ENCODE data around the gene SET. TPM values are rescaled to one million over a fixed set of nuclear protein-coding genes. Genes with fewer than 3 reads are reported as not detected.
A peak's percentile ranks its signal among the peaks of the same experiment; 100 is the strongest.

Gene SET
- total RNA-seq, 1 donor from 2014 or later = 382 TPM

GRCh38 chr9:128683340-128684064 is 5.5 kb upstream of the SET start:
- Mint-ChIP-seq H3K36me3 (ENCODE audit: unreplicated experiment) (no peaks in the 10 kb centered on the region), H3K9me3 (ENCODE audit: unreplicated experiment) (no peaks in the 10 kb centered on the region), H3K4me1 (ENCODE audit: unreplicated experiment) (peaks cover 41% of the 10 kb centered on the region), H3K27ac (ENCODE audit: unreplicated experiment) (peak overlapping the region; percentile 93), H3K4me3 (ENCODE audit: unreplicated experiment) (peak overlapping the region; percentile 94), H3K27me3 (ENCODE audit: unreplicated experiment) (no peaks in the 10 kb centered on the region)
- DNase-seq (ENCODE audit: extremely low spot score, unreplicated experiment) = no peak
- TF ChIP-seq CTCF (IDR thresholded peaks at IDR 0.05) = no peak

GRCh38 chr9:128684065-128684324 is 5.0 kb upstream of the SET start:
- H3K4me3 Mint-ChIP-seq (ENCODE audit: unreplicated experiment) = peak overlapping the region; percentile 94
- no peak for DNase-seq (ENCODE audit: extremely low spot score, unreplicated experiment)
- no peaks in the 10 kb centered on the region for H3K27me3 Mint-ChIP-seq (ENCODE audit: unreplicated experiment)
- peak overlapping the region; percentile 93 for H3K27ac Mint-ChIP-seq (ENCODE audit: unreplicated experiment)
- H3K36me3 Mint-ChIP-seq (ENCODE audit: unreplicated experiment) = no peaks in the 10 kb centered on the region
- TF ChIP-seq CTCF (IDR thresholded peaks at IDR 0.05) = no peak
- H3K4me1 Mint-ChIP-seq (ENCODE audit: unreplicated experiment) = peaks cover 41% of the 10 kb centered on the region
- H3K9me3 Mint-ChIP-seq (ENCODE audit: unreplicated experiment) = no peaks in the 10 kb centered on the region

- Mint-ChIP-seq H3K4me3 (ENCODE audit: unreplicated experiment) (peak overlapping the region; percentile 94), H3K27me3 (ENCODE audit: unreplicated experiment) (no peaks in the 10 kb centered on the region), H3K9me3 (ENCODE audit: unreplicated experiment) (no peaks in the 10 kb centered on the region), H3K27ac (ENCODE audit: unreplicated experiment) (peak overlapping the region; percentile 93), H3K4me1 (ENCODE audit: unreplicated experiment) (peaks cover 41% of the 10 kb centered on the region), H3K36me3 (ENCODE audit: unreplicated experiment) (no peaks in the 10 kb centered on the region)
- no peak for DNase-seq (ENCODE audit: extremely low spot score, unreplicated experiment)
- no peak for TF ChIP-seq CTCF (IDR thresholded peaks at IDR 0.05)
Observed at GRCh38 chr9:128684325-128685199, 4.5 kb upstream of the SET start.

- H3K9me3 Mint-ChIP-seq (ENCODE audit: unreplicated experiment) = no peaks in the 10 kb centered on the region
- peak overlapping the region; percentile 93 for H3K27ac Mint-ChIP-seq (ENCODE audit: unreplicated experiment)
- peaks cover 43% of the 10 kb centered on the region for H3K4me1 Mint-ChIP-seq (ENCODE audit: unreplicated experiment)
- peaks cover 2% of the 10 kb centered on the region for H3K36me3 Mint-ChIP-seq (ENCODE audit: unreplicated experiment)
- no peaks in the 10 kb centered on the region for H3K27me3 Mint-ChIP-seq (ENCODE audit: unreplicated experiment)
- no peak for DNase-seq (ENCODE audit: extremely low spot score, unreplicated experiment)
- no peak for TF ChIP-seq CTCF (IDR thresholded peaks at IDR 0.05)
- peak overlapping the region; percentile 40 for H3K4me3 Mint-ChIP-seq (ENCODE audit: unreplicated experiment)
Observed at GRCh38 chr9:128685636-128686489, 3.2 kb upstream of the SET start.

Data from osteocyte (in vitro differentiated cells).